Lung (tissue), 12 donors: Measurements from ENCODE around the gene AKR1A1. TPM values are rescaled to one million over a fixed set of nuclear protein-coding genes. Genes with fewer than 3 reads are reported as not detected.

Experiments
- ATAC-seq: fragments of 200-7000 bp; cut with Tn5 transposase; one replicate; pipeline ENCODE4 v1.9.1; 2020; ENCODE audit warnings: moderate number of reproducible peaks; ENCODE audit not compliant: insufficient read depth, low FRiP score
- DNase-seq, 3 donors: peaks; one replicate each; pipeline ENCODE4 v3.0.0-alpha.2; 2013 to 2017
- H3K27ac ChIP-seq, 2 donors: one replicate each; pipeline ENCODE4 v1.5.1; 2013; ENCODE audit warnings: mild to moderate bottlenecking in 2 of 2, moderate library complexity in 2 of 2, control low read depth in 1 of 2, inconsistent platforms in 1 of 2, low read depth in 1 of 2, low read length in 1 of 2
- H3K27me3 ChIP-seq, 3 donors: one replicate each; pipeline ENCODE4 v1.5.1; 2013; ENCODE audit warnings: low read length in 2 of 3; ENCODE audit not compliant: control insufficient read depth in 3 of 3, insufficient read depth in 3 of 3
- H3K36me3 ChIP-seq, 4 donors: one replicate each; pipeline ENCODE4 v1.5.1; 2013; ENCODE audit warnings: low read length in 4 of 4, mild to moderate bottlenecking in 1 of 4, moderate library complexity in 1 of 4; ENCODE audit not compliant: control insufficient read depth in 4 of 4, insufficient read depth in 4 of 4
- H3K4me1 ChIP-seq, 5 donors: one replicate each; pipeline ENCODE4 v1.5.1; 2013; ENCODE audit warnings: low read length in 5 of 5, mild to moderate bottlenecking in 2 of 5, moderate library complexity in 1 of 5; ENCODE audit not compliant: control insufficient read depth in 5 of 5, insufficient read depth in 5 of 5
- H3K4me3 ChIP-seq: one replicate; pipeline ENCODE4 v1.5.1; 2013; ENCODE audit warnings: mild to moderate bottlenecking, control low read depth, moderate library complexity
- H3K9ac ChIP-seq, 2 donors: one replicate each; pipeline ENCODE4 v1.5.1; 2013; ENCODE audit warnings: low read length in 2 of 2, control low read depth in 1 of 2; ENCODE audit not compliant: insufficient read depth in 1 of 2
- H3K9me3 ChIP-seq, 4 donors: one replicate each; pipeline ENCODE4 v1.5.1; 2013; ENCODE audit warnings: low read length in 3 of 4, mild to moderate bottlenecking in 1 of 4, moderate library complexity in 1 of 4; ENCODE audit not compliant: control insufficient read depth in 4 of 4, insufficient read depth in 3 of 4
- WGBS, 2 donors: extraction: QIAGEN DNeasy Blood & Tissue Kit; methylation state at CpG; one replicate each; pipeline ENCODE4 v1.1.7; 2013; 5-methylcytosine and 5-hydroxymethylcytosine counted together
- polyA plus RNA-seq, 2 donors: library from polyadenylated mRNA; stranded (reverse); fragments of 200-250 nt; gene quantifications; one replicate each; pipeline ENCODE4 v1.2.1, GENCODE V29; 2013
- total RNA-seq, 2 donors: library from RNA; depleted of rRNA in 1 of 2; stranded (reverse); fragments of >200 nt in 1 of 2; gene quantifications; one replicate each; pipeline ENCODE4 v1.2.1, GENCODE V29; 2014 to 2021
- TF ChIP-seq, protein P1 (sequence below): IDR thresholded peaks from 2 replicates; pipeline ENCODE4 v1.5.1; 2012; ENCODE audit warnings: mild to moderate bottlenecking; ENCODE audit errors: control extremely low read depth, extremely low read depth
- donor health status: control.
- donor health status: control.
- donor health status: Bipolar disorder and iron deficiency.
- donor health status: healthy.
- donor health status: DM: yes; HTN: yes; CAD: no.

AKR1A1 gene
- total and polyA plus RNA-seq, 4 donors, result 92.6 to 214 (median 210) TPM

DNA sequence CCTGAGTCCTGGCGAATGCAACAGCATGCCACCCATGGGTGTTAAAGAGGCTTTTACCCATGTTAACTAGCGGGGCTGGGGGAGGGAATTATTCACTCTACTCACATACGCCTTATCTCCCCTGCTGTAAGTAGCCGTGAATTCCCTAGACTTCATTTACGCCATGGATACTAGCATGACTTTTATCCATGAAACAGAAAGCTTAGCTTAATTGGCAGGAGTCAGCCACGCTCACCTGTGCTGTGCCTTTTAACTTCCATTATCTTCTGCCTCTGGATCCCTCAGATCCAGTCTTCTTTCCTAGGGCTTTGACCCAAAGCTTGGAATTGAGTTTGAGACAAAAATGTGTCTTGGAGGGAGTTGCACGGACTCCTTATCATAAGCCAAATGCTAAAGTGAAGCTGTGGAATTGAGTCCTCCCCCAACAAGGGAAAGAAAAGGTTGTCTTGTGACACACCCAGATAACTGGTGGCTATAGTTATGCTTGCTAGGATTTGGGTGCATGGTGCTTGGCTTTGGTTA lies 23.5 kb downstream of the AKR1A1 start:
- no peaks in the 10 kb centered on the region for H3K27me3 ChIP-seq
- no peak overlapping the region for H3K27ac ChIP-seq
- H3K4me1 ChIP-seq, result no peaks in the 10 kb centered on the region
- TF ChIP-seq, protein P1, sequence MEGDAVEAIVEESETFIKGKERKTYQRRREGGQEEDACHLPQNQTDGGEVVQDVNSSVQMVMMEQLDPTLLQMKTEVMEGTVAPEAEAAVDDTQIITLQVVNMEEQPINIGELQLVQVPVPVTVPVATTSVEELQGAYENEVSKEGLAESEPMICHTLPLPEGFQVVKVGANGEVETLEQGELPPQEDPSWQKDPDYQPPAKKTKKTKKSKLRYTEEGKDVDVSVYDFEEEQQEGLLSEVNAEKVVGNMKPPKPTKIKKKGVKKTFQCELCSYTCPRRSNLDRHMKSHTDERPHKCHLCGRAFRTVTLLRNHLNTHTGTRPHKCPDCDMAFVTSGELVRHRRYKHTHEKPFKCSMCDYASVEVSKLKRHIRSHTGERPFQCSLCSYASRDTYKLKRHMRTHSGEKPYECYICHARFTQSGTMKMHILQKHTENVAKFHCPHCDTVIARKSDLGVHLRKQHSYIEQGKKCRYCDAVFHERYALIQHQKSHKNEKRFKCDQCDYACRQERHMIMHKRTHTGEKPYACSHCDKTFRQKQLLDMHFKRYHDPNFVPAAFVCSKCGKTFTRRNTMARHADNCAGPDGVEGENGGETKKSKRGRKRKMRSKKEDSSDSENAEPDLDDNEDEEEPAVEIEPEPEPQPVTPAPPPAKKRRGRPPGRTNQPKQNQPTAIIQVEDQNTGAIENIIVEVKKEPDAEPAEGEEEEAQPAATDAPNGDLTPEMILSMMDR, result no peak
- no peak overlapping the region for H3K4me3 ChIP-seq
- DNase-seq (no peak), ATAC-seq (no peak)
- peaks cover 0 to 12% (median 8%) of the 10 kb centered on the region in 4 donors for H3K36me3 ChIP-seq
- WGBS, 2 donors, result 91 to 97% methylated on average over 7 of the region's 7 CpGs
- no peak overlapping the region for H3K9ac ChIP-seq
- H3K9me3 ChIP-seq, result no peaks in the 10 kb centered on the region

DNA sequence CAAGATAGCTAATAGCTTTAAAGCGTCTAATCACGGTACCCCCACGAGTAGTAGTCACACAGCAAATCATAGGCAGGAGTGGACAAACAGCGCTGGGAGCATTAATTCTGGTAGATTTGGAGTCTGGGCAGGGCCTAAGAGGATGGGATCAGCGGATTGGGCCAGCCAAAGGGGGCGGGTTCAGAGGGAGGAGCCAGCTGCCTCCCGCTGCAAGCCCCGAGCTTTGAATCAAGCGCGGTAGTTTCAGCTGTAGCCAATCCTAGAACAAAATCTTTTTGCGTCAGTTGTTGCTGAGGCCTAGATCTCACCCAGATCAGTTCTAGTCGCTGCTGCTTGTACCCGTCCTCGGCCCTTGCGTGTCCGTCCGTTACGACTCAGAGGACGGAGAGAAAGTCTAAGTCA lies 32.6 kb downstream of the AKR1A1 start:
- ATAC-seq (peak; percentile 89), DNase-seq (peak; percentile 97 to 99 (median 98))
- WGBS, 2 donors, result 0 to 1% methylated on average over 19 of the region's 19 CpGs
- Histone ChIP-seq H3K36me3 (peaks cover 0 to 4% (median 0%) of the 10 kb centered on the region in 4 donors), H3K9ac (peak overlapping the region in 1 of 2 donors; percentile 83), H3K27me3 (no peaks in the 10 kb centered on the region), H3K27ac (peak overlapping the region; percentile 89 to 97), H3K4me3 (peak overlapping the region; percentile 87), H3K9me3 (no peaks in the 10 kb centered on the region), H3K4me1 (peaks cover 8 to 18% (median 11%) of the 10 kb centered on the region in 5 donors)
- TF ChIP-seq, protein P1, result no peak

- 0 to 1% methylated on average over 37 to 41 of the region's 41 CpGs for WGBS, 2 donors
- H3K27ac ChIP-seq, result peak within 1 kb of the TSS; percentile 89 to 97
Measured at GRCh38 chr1:45583666-45584350, 33.2 kb downstream of the AKR1A1 start, which contains the start of gene NASP. TSS of gene NASP (plus strand) at chr1:45584041. CDS start at chr1:45584147, 106 bp downstream.

More at GRCh38 chr1:45583666-45584350, 33.2 kb downstream of the AKR1A1 start, which contains the start of gene NASP:
- no peaks in the 10 kb centered on the region for H3K27me3 ChIP-seq
- ATAC-seq (peak; percentile 87), DNase-seq (peak; percentile 92 to 96 (median 94))
- H3K4me1 ChIP-seq, result peaks cover 8 to 18% (median 11%) of the 10 kb centered on the region in 5 donors
- H3K9me3 ChIP-seq, result no peaks in the 10 kb centered on the region
- TF ChIP-seq, protein P1, result no peak
- H3K9ac ChIP-seq, result peak within 1 kb of the TSS; percentile 85 to 90
- peaks cover 0 to 4% (median 0%) of the 10 kb centered on the region in 4 donors for H3K36me3 ChIP-seq
- H3K4me3 ChIP-seq, result peak within 1 kb of the TSS; percentile 87
